C4-2B (cell line): ENCODE data around the gene TPSD1.
"Not testable (repeated sequence)": the region's sequence is repeated elsewhere in the genome, so short reads cannot be mapped to it uniquely, and the experiment has no call there.

ENCODE experiments used
- ZFX ChIP-seq: fragments of 450-650 bp; IDR thresholded peaks from 2 replicates; pipeline ENCODE4 v1.6.1; 2017
- TF ChIP-seq, protein P1 (sequence below): fragments of 450-650 bp; conservative IDR thresholded peaks from 2 replicates; pipeline ENCODE4 v1.5.1; 2017; ENCODE audit warnings: mild to moderate bottlenecking

DNA sequence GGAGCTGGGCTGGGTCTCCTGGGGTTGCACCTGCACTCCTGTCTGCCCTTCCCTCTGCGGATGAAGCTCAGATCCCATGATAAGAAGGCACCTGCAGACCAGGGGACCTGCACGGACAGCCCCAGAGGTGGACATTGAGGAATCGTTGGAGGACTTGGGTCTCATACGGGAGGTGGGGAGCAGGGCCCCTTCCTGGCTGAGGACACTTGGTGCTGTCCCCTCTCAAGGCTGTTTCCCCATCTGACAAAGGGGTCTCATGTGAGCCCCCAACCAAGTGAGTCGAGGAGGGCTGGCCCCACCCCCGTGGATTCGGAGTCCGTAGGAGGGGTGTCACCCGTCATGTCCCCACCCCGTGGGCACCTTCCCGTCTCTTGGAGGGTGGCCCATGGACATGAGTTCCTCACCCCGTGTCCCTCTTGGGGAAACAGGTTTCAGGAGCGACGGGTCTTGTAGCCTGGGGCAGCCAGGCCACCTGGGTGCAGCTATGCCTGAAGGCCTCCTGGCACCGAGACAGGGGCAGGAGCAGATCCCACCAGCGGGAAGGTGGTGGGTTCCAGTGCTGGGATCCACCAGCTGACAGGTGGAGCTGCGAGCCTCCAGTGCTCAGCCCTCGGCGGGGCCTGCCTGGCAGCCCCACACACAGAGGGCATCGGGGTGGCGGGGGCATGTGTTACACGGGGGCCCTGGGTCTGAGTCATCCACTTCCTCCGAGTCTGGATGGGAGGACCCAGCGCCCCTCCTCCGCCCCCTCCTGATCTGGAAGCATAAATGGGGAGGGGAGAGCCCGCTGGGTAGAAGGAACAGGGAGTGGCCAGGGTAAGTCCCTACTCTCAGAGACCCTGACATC, at the start of gene TPSD1:
- TF ChIP-seq, protein P1, sequence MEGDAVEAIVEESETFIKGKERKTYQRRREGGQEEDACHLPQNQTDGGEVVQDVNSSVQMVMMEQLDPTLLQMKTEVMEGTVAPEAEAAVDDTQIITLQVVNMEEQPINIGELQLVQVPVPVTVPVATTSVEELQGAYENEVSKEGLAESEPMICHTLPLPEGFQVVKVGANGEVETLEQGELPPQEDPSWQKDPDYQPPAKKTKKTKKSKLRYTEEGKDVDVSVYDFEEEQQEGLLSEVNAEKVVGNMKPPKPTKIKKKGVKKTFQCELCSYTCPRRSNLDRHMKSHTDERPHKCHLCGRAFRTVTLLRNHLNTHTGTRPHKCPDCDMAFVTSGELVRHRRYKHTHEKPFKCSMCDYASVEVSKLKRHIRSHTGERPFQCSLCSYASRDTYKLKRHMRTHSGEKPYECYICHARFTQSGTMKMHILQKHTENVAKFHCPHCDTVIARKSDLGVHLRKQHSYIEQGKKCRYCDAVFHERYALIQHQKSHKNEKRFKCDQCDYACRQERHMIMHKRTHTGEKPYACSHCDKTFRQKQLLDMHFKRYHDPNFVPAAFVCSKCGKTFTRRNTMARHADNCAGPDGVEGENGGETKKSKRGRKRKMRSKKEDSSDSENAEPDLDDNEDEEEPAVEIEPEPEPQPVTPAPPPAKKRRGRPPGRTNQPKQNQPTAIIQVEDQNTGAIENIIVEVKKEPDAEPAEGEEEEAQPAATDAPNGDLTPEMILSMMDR: not testable (repeated sequence)
- not testable (repeated sequence) for TF ChIP-seq ZFX
